ENCODE measurements around the gene PCAT7. TPM values are rescaled to one million over a fixed set of nuclear protein-coding genes. Genes with fewer than 3 reads are reported as not detected.
"Not testable (repeated sequence)": the region's sequence is repeated elsewhere in the genome, so short reads cannot be mapped to it uniquely, and the experiment has no call there.

The PCAT7 gene
- total and polyA plus RNA-seq, 2 of the 4 experiments (the other 2 are of a cell fraction): not detected

- ChIA-PET POLR2A (ENCODE audit: unreplicated experiment) (no interaction called here), CTCF (no interaction called here)
- H2AK5ac ChIP-seq (ENCODE audit: low read depth, low read length): no peak overlapping the region
- dilution Hi-C loops (cut with HindIII; ENCODE audit: low sequenced_read_pairs, unreplicated experiment): no loop called here
- TF ChIP-seq, protein P1, sequence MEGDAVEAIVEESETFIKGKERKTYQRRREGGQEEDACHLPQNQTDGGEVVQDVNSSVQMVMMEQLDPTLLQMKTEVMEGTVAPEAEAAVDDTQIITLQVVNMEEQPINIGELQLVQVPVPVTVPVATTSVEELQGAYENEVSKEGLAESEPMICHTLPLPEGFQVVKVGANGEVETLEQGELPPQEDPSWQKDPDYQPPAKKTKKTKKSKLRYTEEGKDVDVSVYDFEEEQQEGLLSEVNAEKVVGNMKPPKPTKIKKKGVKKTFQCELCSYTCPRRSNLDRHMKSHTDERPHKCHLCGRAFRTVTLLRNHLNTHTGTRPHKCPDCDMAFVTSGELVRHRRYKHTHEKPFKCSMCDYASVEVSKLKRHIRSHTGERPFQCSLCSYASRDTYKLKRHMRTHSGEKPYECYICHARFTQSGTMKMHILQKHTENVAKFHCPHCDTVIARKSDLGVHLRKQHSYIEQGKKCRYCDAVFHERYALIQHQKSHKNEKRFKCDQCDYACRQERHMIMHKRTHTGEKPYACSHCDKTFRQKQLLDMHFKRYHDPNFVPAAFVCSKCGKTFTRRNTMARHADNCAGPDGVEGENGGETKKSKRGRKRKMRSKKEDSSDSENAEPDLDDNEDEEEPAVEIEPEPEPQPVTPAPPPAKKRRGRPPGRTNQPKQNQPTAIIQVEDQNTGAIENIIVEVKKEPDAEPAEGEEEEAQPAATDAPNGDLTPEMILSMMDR (conservative IDR thresholded peaks at IDR 0.05; ENCODE audit: low read depth, low read length): no peak
- TF ChIP-seq MXI1 (IDR thresholded peaks at IDR 0.05; ENCODE audit: borderline replicate concordance, low read depth, low read length) (no peak), RCOR1 (IDR thresholded peaks at IDR 0.05; ENCODE audit: insufficient replicate concordance, low read length) (no peak), RAD21 (IDR thresholded peaks at IDR 0.05; ENCODE audit: low read length) (no peak), FOS (IDR thresholded peaks at IDR 0.05; ENCODE audit: low read depth, low read length) (no peak), CHD1 (IDR thresholded peaks at IDR 0.05; ENCODE audit: low read depth, low read length) (no peak)
- H4K5ac ChIP-seq (ENCODE audit: low read depth, low read length): no peak overlapping the region
- H3K18ac ChIP-seq (ENCODE audit: low read depth, low read length): no peak overlapping the region
- H2BK20ac ChIP-seq (ENCODE audit: low read depth, low read length): no peak overlapping the region
- H3K9ac ChIP-seq (ENCODE audit: low read depth, low read length): no peak overlapping the region
- H4K8ac ChIP-seq (ENCODE audit: low read depth in 2 of 2, low read length in 2 of 2): no peak overlapping the region
- 76% methylated on average over 6 of the region's 8 CpGs; no CpG with 5 or more reads in 1 of the 2 experiments for WGBS, 2 experiments (ENCODE audit: extremely low coverage in 2 of 2, insufficient read length in 1 of 2)
- no peak overlapping the region for H3K27ac ChIP-seq (ENCODE audit: insufficient read depth, low read length)
- H3K23ac ChIP-seq (ENCODE audit: low read depth, low read length): no peak overlapping the region
- H3K36me3 ChIP-seq (ENCODE audit: control insufficient read depth, insufficient read depth, low read length): no peaks in the 10 kb centered on the region
- intact Hi-C loops (cut with micrococcal nuclease): no loop called here
- in situ Hi-C loops (cut with MboI; ENCODE audit: low sequenced_read_pairs): no loop called here
- H4K20me1 ChIP-seq (ENCODE audit: insufficient read depth, low read length): no peaks in the 10 kb centered on the region
- H3K4me2 ChIP-seq (ENCODE audit: low read depth, low read length): no peak overlapping the region
- no peak overlapping the region for H2BK120ac ChIP-seq (ENCODE audit: low read depth, low read length)
- H3K27me3 ChIP-seq (ENCODE audit: control insufficient read depth, insufficient read depth, low read length): peaks cover 11% of the 10 kb centered on the region; the same call in 1 of the 2 replicates
- H3K14ac ChIP-seq (replicated peaks; ENCODE audit: low read depth, low read length): no peak overlapping the region
- H2BK5ac ChIP-seq (ENCODE audit: low read depth, low read length, poor library complexity, severe bottlenecking): no peak overlapping the region
- no peak overlapping the region for H3K4ac ChIP-seq (ENCODE audit: low read depth, low read length)
- H3K79me1 ChIP-seq (ENCODE audit: low read depth in 1 of 2, low read length in 2 of 2): no peaks in the 10 kb centered on the region
- H2AK9ac ChIP-seq (replicated peaks; ENCODE audit: low read depth, low read length, poor library complexity): no peak overlapping the region
- H3K56ac ChIP-seq (ENCODE audit: extremely low read depth, insufficient read depth, low read length): no peak overlapping the region
- no peak overlapping the region for H3K4me3 ChIP-seq (ENCODE audit: insufficient read depth, low read depth, low read length)
- no peaks in the 10 kb centered on the region for H3K4me1 ChIP-seq (ENCODE audit: control insufficient read depth, insufficient read depth, low read length)
- no peak overlapping the region for H2BK15ac ChIP-seq (ENCODE audit: low read depth, low read length)
- no peak overlapping the region for H2AFZ ChIP-seq (replicated peaks; ENCODE audit: low read length, poor library complexity)
- BruUV-seq (replicated peaks): no TSS peak
- no peak for ATAC-seq (ENCODE audit: low read depth)
- H4K91ac ChIP-seq (ENCODE audit: insufficient read depth, low read depth, low read length): no peak overlapping the region
- no peaks in the 10 kb centered on the region for H3K9me1 ChIP-seq (ENCODE audit: insufficient read depth, low read length)
- no peak for DNase-seq
- no peaks in the 10 kb centered on the region for H3K9me3 ChIP-seq (ENCODE audit: control insufficient read depth, insufficient read depth, low read length)
Observed at GRCh38 chr9:94591876-94592275, 37.0 kb downstream of the PCAT7 start.

- H2AFZ ChIP-seq (replicated peaks; ENCODE audit: low read length, poor library complexity); H4K91ac ChIP-seq (ENCODE audit: insufficient read depth, low read depth, low read length); H3K4me1 ChIP-seq (ENCODE audit: control insufficient read depth, insufficient read depth, low read length); H3K79me1 ChIP-seq (ENCODE audit: low read depth in 1 of 2, low read length in 2 of 2); CTCF ChIA-PET; DNase-seq; ATAC-seq (ENCODE audit: low read depth); H3K4ac ChIP-seq (ENCODE audit: low read depth, low read length); H3K56ac ChIP-seq (ENCODE audit: extremely low read depth, insufficient read depth, low read length); BruUV-seq (replicated peaks); H2AK5ac ChIP-seq (ENCODE audit: low read depth, low read length); dilution Hi-C loops (cut with HindIII; ENCODE audit: low sequenced_read_pairs, unreplicated experiment); H3K4me2 ChIP-seq (ENCODE audit: low read depth, low read length); POLR2A ChIA-PET (ENCODE audit: unreplicated experiment); H3K4me3 ChIP-seq (ENCODE audit: insufficient read depth, low read depth, low read length); H3K9ac ChIP-seq (ENCODE audit: low read depth, low read length); H4K8ac ChIP-seq (ENCODE audit: low read depth in 2 of 2, low read length in 2 of 2); in situ Hi-C loops (cut with MboI; ENCODE audit: low sequenced_read_pairs); H3K14ac ChIP-seq (replicated peaks; ENCODE audit: low read depth, low read length); intact Hi-C loops (cut with micrococcal nuclease); H3K36me3 ChIP-seq (ENCODE audit: control insufficient read depth, insufficient read depth, low read length); H3K27ac ChIP-seq (ENCODE audit: insufficient read depth, low read length); H2AK9ac ChIP-seq (replicated peaks; ENCODE audit: low read depth, low read length, poor library complexity); H4K20me1 ChIP-seq (ENCODE audit: insufficient read depth, low read length); H3K23ac ChIP-seq (ENCODE audit: low read depth, low read length); H3K9me1 ChIP-seq (ENCODE audit: insufficient read depth, low read length); H2BK20ac ChIP-seq (ENCODE audit: low read depth, low read length); H3K9me3 ChIP-seq (ENCODE audit: control insufficient read depth, insufficient read depth, low read length); H3K18ac ChIP-seq (ENCODE audit: low read depth, low read length); H2BK5ac ChIP-seq (ENCODE audit: low read depth, low read length, poor library complexity, severe bottlenecking); H4K5ac ChIP-seq (ENCODE audit: low read depth, low read length); H2BK120ac ChIP-seq (ENCODE audit: low read depth, low read length); H2BK15ac ChIP-seq (ENCODE audit: low read depth, low read length): not testable (repeated sequence)
- WGBS, 2 experiments (ENCODE audit: extremely low coverage in 2 of 2, insufficient read length in 1 of 2): no CpG with 5 or more reads among the region's 7 CpGs
- H3K27me3 ChIP-seq (ENCODE audit: control insufficient read depth, insufficient read depth, low read length): peaks cover 11% of the 10 kb centered on the region; the same call in 1 of the 2 replicates
Observed at GRCh38 chr9:94592683-94593082, 37.8 kb downstream of the PCAT7 start.

Data from IMR-90 (cell line).